Measurements from ENCODE around the gene ACSL6.

DNA sequence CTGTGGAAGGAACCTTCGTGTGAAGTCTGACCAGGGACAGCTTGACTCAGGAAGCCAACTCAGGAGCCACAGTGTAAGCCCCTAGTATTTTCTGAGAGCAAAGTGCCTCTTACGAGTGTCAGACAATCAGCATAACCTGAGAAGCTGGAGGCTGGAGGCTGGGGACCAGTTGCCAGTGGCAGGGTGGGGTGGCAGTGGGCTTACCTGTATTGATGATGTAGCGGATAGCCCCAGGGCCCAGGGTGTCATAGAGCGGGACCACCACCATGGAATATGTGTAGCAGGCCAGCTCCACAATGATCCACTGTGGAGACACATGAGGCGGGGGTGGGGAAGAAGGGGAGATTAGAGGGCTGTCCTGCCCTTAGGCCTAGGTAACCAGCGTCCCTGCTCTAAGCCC, 22.9 kb downstream of the ACSL6 start:
- TF ChIP-seq, protein P1, sequence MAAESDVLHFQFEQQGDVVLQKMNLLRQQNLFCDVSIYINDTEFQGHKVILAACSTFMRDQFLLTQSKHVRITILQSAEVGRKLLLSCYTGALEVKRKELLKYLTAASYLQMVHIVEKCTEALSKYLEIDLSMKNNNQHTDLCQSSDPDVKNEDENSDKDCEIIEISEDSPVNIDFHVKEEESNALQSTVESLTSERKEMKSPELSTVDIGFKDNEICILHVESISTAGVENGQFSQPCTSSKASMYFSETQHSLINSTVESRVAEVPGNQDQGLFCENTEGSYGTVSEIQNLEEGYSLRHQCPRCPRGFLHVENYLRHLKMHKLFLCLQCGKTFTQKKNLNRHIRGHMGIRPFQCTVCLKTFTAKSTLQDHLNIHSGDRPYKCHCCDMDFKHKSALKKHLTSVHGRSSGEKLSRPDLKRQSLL (tag by site-specific recombination; IDR thresholded peaks at IDR 0.05): no peak
- TF ChIP-seq OVOL3 (tag by site-specific recombination; IDR thresholded peaks at IDR 0.05) (no peak), ZNF292 (tag by site-specific recombination; IDR thresholded peaks at IDR 0.05; ENCODE audit: borderline replicate concordance, low read depth) (no peak), SETDB1 (IDR thresholded peaks at IDR 0.05; ENCODE audit: insufficient read length, low read length) (no peak), ZNF521 (tag by site-specific recombination; IDR thresholded peaks at IDR 0.05) (no peak), MZF1 (tag by site-specific recombination; IDR thresholded peaks at IDR 0.05; ENCODE audit: borderline replicate concordance) (no peak)
- TF ChIP-seq, protein P2, sequence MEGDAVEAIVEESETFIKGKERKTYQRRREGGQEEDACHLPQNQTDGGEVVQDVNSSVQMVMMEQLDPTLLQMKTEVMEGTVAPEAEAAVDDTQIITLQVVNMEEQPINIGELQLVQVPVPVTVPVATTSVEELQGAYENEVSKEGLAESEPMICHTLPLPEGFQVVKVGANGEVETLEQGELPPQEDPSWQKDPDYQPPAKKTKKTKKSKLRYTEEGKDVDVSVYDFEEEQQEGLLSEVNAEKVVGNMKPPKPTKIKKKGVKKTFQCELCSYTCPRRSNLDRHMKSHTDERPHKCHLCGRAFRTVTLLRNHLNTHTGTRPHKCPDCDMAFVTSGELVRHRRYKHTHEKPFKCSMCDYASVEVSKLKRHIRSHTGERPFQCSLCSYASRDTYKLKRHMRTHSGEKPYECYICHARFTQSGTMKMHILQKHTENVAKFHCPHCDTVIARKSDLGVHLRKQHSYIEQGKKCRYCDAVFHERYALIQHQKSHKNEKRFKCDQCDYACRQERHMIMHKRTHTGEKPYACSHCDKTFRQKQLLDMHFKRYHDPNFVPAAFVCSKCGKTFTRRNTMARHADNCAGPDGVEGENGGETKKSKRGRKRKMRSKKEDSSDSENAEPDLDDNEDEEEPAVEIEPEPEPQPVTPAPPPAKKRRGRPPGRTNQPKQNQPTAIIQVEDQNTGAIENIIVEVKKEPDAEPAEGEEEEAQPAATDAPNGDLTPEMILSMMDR (tag by site-specific recombination; IDR thresholded peaks at IDR 0.05): no peak
- TF ChIP-seq, protein P3, sequence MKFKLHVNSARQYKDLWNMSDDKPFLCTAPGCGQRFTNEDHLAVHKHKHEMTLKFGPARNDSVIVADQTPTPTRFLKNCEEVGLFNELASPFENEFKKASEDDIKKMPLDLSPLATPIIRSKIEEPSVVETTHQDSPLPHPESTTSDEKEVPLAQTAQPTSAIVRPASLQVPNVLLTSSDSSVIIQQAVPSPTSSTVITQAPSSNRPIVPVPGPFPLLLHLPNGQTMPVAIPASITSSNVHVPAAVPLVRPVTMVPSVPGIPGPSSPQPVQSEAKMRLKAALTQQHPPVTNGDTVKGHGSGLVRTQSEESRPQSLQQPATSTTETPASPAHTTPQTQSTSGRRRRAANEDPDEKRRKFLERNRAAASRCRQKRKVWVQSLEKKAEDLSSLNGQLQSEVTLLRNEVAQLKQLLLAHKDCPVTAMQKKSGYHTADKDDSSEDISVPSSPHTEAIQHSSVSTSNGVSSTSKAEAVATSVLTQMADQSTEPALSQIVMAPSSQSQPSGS (tag by site-specific recombination; IDR thresholded peaks at IDR 0.05; ENCODE audit: low read depth): no peak
- TF ChIP-seq, protein P4, sequence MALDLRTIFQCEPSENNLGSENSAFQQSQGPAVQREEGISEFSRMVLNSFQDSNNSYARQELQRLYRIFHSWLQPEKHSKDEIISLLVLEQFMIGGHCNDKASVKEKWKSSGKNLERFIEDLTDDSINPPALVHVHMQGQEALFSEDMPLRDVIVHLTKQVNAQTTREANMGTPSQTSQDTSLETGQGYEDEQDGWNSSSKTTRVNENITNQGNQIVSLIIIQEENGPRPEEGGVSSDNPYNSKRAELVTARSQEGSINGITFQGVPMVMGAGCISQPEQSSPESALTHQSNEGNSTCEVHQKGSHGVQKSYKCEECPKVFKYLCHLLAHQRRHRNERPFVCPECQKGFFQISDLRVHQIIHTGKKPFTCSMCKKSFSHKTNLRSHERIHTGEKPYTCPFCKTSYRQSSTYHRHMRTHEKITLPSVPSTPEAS (tag by site-specific recombination; IDR thresholded peaks at IDR 0.05): no peak

Measured in HEK293 (cell line).